ENCODE data around the gene GTF2F1. TPM values are rescaled to one million over a fixed set of nuclear protein-coding genes. Genes with fewer than 3 reads are reported as not detected.

GTF2F1 gene
- polyA plus RNA-seq, 1 of the 3 experiments (the other 2 are of a cell fraction), result 104 TPM

DNA sequence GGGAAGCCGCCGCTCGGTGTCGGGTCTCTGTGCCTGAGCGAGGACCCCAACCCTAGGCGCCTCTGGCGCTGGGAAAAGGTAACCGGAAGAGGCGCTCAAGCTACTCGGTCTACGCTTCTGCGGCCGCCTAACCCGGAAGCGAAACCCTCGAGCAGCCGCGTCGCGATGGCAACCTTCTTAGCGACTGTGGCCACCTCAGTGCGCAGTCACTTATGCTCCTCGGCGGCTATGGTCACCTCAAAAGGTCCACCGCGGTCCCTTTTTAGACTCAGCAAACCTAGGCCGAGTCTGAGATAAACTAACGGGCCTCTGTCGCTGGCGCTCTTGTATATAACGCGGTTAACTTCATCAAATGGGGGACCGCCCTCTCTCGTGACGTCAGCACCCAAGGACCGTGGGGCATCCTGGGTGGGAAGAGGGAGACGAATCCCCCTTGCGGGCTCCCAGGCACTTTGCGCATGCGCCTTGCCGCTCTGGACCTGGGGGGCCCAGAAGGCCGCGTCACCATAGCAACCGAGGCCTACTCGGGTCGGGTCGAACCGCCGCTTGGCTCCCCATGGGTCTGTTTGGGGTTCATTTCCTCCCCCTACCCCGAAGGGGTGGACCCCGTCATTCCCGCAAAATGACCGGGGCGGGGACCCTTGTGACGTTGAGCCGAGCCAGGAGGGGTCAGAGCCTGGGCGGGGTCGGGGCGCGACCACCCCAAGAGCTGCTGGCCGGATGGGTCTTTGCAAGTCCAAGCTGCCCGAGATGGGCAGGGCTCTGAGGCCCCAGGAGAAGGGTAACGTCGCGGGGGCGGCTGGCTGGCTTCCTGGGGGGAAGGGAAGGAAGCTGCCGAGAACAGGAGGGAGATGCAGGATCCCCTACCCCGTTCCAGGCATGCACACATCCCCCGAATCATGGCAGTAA lies at the start of gene GTF2F1 (continued):
- TF ChIP-seq EP300 (IDR thresholded peaks at IDR 0.05; ENCODE audit: borderline replicate concordance in 1 of 2, low read depth in 1 of 2, low read length in 1 of 2) (peak in 1 of 2 experiments; percentile 14; a peak in 1 of 4 replicates), SMC3 (IDR thresholded peaks at IDR 0.05; ENCODE audit: low read depth, low read length) (no peak), ELF1 (IDR thresholded peaks at IDR 0.05) (peak; percentile 86), YY1 (IDR thresholded peaks at IDR 0.05; ENCODE audit: low read depth) (peak; percentile 35; the same call in 1 of the 2 replicates), TCF12 (IDR thresholded peaks at IDR 0.05) (no peak), TEAD4 (IDR thresholded peaks at IDR 0.05; ENCODE audit: borderline replicate concordance, insufficient read depth) (no peak), SIN3A (IDR thresholded peaks at IDR 0.05; ENCODE audit: borderline replicate concordance, low read depth, low read length) (peak; percentile 81; the same call in 1 of the 2 replicates), NRF1 (IDR thresholded peaks at IDR 0.05; ENCODE audit: low read depth, low read length) (peak; percentile 80), FOSL2 (IDR thresholded peaks at IDR 0.05; ENCODE audit: borderline replicate concordance, low read depth) (no peak), RCOR1 (IDR thresholded peaks at IDR 0.05; ENCODE audit: low read length) (no peak), JUND (IDR thresholded peaks at IDR 0.05) (no peak), POLR2AphosphoS5 (IDR thresholded peaks at IDR 0.05; ENCODE audit: low read depth, low read length) (peak; percentile 70; the same call in 1 of the 2 replicates), GATA2 (CRISPR knock-in tag; IDR thresholded peaks at IDR 0.05) (no peak), USF1 (IDR thresholded peaks at IDR 0.05; ENCODE audit: borderline replicate concordance, low read depth) (no peak), MXI1 (IDR thresholded peaks at IDR 0.05; ENCODE audit: low read depth, low read length) (peak; percentile 73)
- TF ChIP-seq, protein P1, sequence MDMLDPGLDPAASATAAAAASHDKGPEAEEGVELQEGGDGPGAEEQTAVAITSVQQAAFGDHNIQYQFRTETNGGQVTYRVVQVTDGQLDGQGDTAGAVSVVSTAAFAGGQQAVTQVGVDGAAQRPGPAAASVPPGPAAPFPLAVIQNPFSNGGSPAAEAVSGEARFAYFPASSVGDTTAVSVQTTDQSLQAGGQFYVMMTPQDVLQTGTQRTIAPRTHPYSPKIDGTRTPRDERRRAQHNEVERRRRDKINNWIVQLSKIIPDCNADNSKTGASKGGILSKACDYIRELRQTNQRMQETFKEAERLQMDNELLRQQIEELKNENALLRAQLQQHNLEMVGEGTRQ (IDR thresholded peaks at IDR 0.05; ENCODE audit: borderline replicate concordance, low read depth, low read length), result no peak

- H4K20me1 ChIP-seq (ENCODE audit: insufficient read depth), result no peaks in the 10 kb centered on the region
- no peak overlapping the region for H3K4me3 ChIP-seq (ENCODE audit: low read depth in 2 of 2, low read length in 1 of 2)
- POLR2A ChIA-PET, result no interaction called here
- no peak overlapping the region for H3K27ac ChIP-seq (ENCODE audit: low read depth in 2 of 2, low read length in 1 of 2)
- no peaks in the 10 kb centered on the region for H3K9me2 ChIP-seq
- no peak overlapping the region for H3K9ac ChIP-seq
- DNase-seq, result no peak
- no peaks in the 10 kb centered on the region for H3K27me3 ChIP-seq (ENCODE audit: insufficient read depth)
- no peaks in the 10 kb centered on the region for H3K9me3 ChIP-seq
- no peaks in the 10 kb centered on the region for H3K36me3 ChIP-seq (replicated peaks in 1 of 2; ENCODE audit: control insufficient read depth in 1 of 2, insufficient read depth in 2 of 2, low read length in 1 of 2)
- H2AFZ ChIP-seq (ENCODE audit: low read depth), result no peak overlapping the region
- WGBS (ENCODE audit: low lambda C conversion rate), result 87% methylated on average over 11 of the region's 13 CpGs
- no peak overlapping the region for H3K4me2 ChIP-seq
- no peaks in the 10 kb centered on the region for H3F3A ChIP-seq (replicated peaks; ENCODE audit: insufficient read depth)
- CTCF ChIA-PET, result interaction anchor here (1.5 kb wide), 1 partner anchor 12 kb away, joined by 5 read pairs; no protein-coding TSS in a partner anchor
- no peaks in the 10 kb centered on the region for H3K4me1 ChIP-seq (ENCODE audit: control insufficient read depth in 1 of 2, insufficient read depth in 2 of 2, low read depth in 1 of 2, low read length in 1 of 2)
- H3K79me2 ChIP-seq (ENCODE audit: insufficient read depth), result no peaks in the 10 kb centered on the region
- no peak for TF ChIP-seq TEAD4 (IDR thresholded peaks at IDR 0.05; ENCODE audit: borderline replicate concordance, insufficient read depth)
- no peak for TF ChIP-seq POLR2AphosphoS5 (IDR thresholded peaks at IDR 0.05; ENCODE audit: low read depth, low read length)
- no peak for TF ChIP-seq GATA2 (CRISPR knock-in tag; IDR thresholded peaks at IDR 0.05)
- TF ChIP-seq REST (IDR thresholded peaks at IDR 0.05; ENCODE audit: low read depth, low read length), result no peak
- no peak for TF ChIP-seq RAD21 (IDR thresholded peaks at IDR 0.05; ENCODE audit: low read length)
- TF ChIP-seq IRF3 (IDR thresholded peaks at IDR 0.05; ENCODE audit: low read depth, low read length), result no peak
- TF ChIP-seq FOXJ3 (CRISPR knock-in tag; IDR thresholded peaks at IDR 0.05), result no peak
- TF ChIP-seq NRF1 (IDR thresholded peaks at IDR 0.05; ENCODE audit: low read depth, low read length), result no peak
- TF ChIP-seq CHD2 (IDR thresholded peaks at IDR 0.05; ENCODE audit: low read length, partially characterized antibody), result no peak
- TF ChIP-seq NFIC (IDR thresholded peaks at IDR 0.05; ENCODE audit: borderline replicate concordance), result no peak
- no peak for TF ChIP-seq TAF1 (IDR thresholded peaks at IDR 0.05; ENCODE audit: borderline replicate concordance, low read depth, low read length)
- TF ChIP-seq MEF2A (IDR thresholded peaks at IDR 0.05; ENCODE audit: borderline replicate concordance, low read depth), result no peak
Measured at GRCh38 chr19:6442087-6442688, 49.2 kb upstream of the GTF2F1 start.
